ENCODE results near the gene NEO1. TPM values are rescaled to one million over a fixed set of nuclear protein-coding genes. Genes with fewer than 3 reads are reported as not detected.

Gene NEO1
- total and polyA plus RNA-seq, 2 of the 13 experiments (the other 11 are each of a cell fraction or from before 2014, with no cell fraction given): 8.4 to 11.0 TPM

GRCh38 chr15:73108676-73109075 is 56.4 kb downstream of the NEO1 start:
- no peak for FAIRE-seq
- WGBS (ENCODE audit: low lambda C conversion rate): 82% methylated on average over 4 of the region's 4 CpGs
- ChIA-PET POLR2A (no interaction called here), CTCF (ENCODE audit: low intra/inter-chr PET ratio, low total read pairs) (no interaction called here)
- Histone ChIP-seq H3K9me3 (ENCODE audit: low read length) (no peaks in the 10 kb centered on the region), H3K4me2 (ENCODE audit: low read depth, low read length) (no peak overlapping the region), H3K27me3 (ENCODE audit: control insufficient read depth in 1 of 2, insufficient read depth in 2 of 2, low read length in 2 of 2) (no peaks in the 10 kb centered on the region), H3K79me2 (ENCODE audit: insufficient read depth, low read length) (no peaks in the 10 kb centered on the region), H3K4me3 (replicated peaks in 1 of 3; ENCODE audit: insufficient read depth in 1 of 3, low read depth in 2 of 3, low read length in 3 of 3) (no peak overlapping the region), H3K9ac (ENCODE audit: insufficient read depth, low read depth, low read length) (no peak overlapping the region), H3K27ac (ENCODE audit: extremely low read length, insufficient read depth, low read length) (no peak overlapping the region), H3K4me1 (ENCODE audit: insufficient read depth, low read length) (peaks cover 14% of the 10 kb centered on the region), H4K20me1 (ENCODE audit: insufficient read depth, low read length) (no peaks in the 10 kb centered on the region), H3K36me3 (replicated peaks in 1 of 2; ENCODE audit: control insufficient read depth in 1 of 2, insufficient read depth in 2 of 2, low read length in 2 of 2) (no peaks in the 10 kb centered on the region), H2AFZ (ENCODE audit: low read length) (no peak overlapping the region)
- in situ Hi-C loops (cut with HindIII; ENCODE audit: extremely low pct_ligation_motif_present, low pct_unique_long_range_greater_than_20kb) (no loop called here), intact Hi-C loops (cut with micrococcal nuclease; ENCODE audit: unreplicated experiment) (no loop called here)
- no peak for ATAC-seq
- no TSS peak for BruUV-seq (replicated peaks)
- no peak for DNase-seq (ENCODE audit: low spot score)
- TF ChIP-seq ZNF784 (CRISPR knock-in tag; IDR thresholded peaks at IDR 0.05; ENCODE audit: borderline replicate concordance) (no peak), RAD51 (IDR thresholded peaks at IDR 0.05; ENCODE audit: borderline replicate concordance) (no peak), PCBP2 (optimal IDR thresholded peaks at IDR 0.05; ENCODE audit: low read depth, low read length, poor library complexity, severe bottlenecking) (no peak), SALL1 (CRISPR knock-in tag; IDR thresholded peaks at IDR 0.05) (no peak), ZSCAN9 (CRISPR knock-in tag; IDR thresholded peaks at IDR 0.05; ENCODE audit: borderline replicate concordance) (no peak), ZNF17 (CRISPR knock-in tag; IDR thresholded peaks at IDR 0.05) (no peak), KMT2A (CRISPR knock-in tag; IDR thresholded peaks at IDR 0.05) (no peak), ZNF513 (CRISPR knock-in tag; conservative IDR thresholded peaks at IDR 0.05) (no peak), ZNF598 (CRISPR knock-in tag; IDR thresholded peaks at IDR 0.05; ENCODE audit: borderline replicate concordance) (no peak), CENPT (CRISPR knock-in tag; IDR thresholded peaks at IDR 0.05; ENCODE audit: low read depth) (no peak)
